Superior temporal gyrus (tissue), 1 donor: ENCODE results near the gene PAX8.
"Not testable (repeated sequence)": the region's sequence is repeated elsewhere in the genome, so short reads cannot be mapped to it uniquely, and the experiment has no call there.

Experiments
- DNase-seq: peaks from one replicate; pipeline ENCODE4 v3.0.0-alpha.2; 2016; ENCODE audit errors: extremely low spot score

Gene PAX8

DNA sequence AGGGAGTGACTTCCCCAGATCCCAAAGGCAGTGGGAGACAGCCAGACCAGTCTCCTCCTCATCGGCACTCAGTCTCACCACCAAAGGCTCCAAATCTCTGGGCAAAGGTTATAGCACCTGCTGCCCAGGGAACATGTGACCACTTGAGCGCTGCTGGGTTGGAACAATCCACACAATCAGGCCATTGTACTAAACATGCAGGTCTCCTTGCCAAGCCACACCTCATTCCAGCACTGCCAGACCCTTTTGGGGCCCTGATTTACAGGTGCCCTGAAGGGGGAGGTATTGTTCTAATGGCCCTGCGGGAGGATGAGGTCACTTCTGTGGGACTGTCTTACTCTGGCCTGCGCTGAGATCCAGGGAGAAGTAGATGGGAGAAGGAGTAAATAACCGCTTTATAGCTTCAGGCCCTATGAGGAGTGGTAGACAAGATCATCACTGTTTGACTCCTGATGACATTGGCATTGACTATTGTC, 10.0 kb upstream of the PAX8 start:
- DNase-seq = not testable (repeated sequence)

DNA sequence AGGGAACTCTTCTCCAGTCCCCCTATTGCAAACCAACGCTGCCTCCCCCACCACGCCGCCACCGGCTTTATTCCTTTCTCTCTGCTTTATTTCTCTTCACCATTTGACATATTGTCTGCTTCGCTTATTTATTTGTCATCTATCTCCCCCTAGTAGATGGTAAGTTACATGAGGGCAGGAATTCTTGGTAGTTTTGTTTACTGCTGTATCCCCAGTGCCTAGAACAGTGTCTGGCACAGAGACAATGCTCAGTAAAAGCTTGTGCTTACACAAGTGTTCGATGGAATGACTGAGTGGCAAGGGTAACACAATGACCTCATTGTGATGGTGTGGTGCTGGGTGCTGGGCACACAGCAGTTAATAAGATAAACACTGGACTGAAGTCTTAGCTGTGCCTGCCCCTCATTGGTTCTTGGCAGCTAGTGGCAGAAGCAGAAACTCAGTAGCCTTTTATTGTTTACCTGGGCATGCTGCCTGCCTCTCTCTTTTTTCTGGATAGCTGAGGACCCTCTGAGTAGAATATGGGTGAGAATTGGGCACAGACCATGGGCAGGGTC, 9.5 kb upstream of the PAX8 start:
- not testable (repeated sequence) for DNase-seq

DNA sequence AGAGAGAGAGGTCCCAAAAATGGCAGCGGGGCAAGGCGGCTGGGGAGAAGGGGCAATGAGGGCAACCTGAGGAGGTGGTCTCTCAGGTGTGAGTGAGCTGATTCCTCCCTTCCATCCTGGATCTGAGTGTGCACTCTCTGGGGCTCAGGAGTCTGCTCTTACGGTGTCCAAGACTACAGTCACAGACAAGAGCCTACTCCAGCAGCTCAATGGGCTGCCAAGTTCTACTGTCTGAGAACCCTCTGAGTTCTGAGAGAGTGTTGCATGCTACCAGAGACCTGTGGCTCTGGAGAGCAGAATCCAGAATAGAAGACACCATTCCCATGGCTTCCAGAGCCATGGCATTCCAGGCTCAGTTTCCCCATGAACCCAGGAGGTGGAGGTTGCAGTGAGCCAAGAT, 7.1 kb upstream of the PAX8 start:
- DNase-seq = no peak

DNA sequence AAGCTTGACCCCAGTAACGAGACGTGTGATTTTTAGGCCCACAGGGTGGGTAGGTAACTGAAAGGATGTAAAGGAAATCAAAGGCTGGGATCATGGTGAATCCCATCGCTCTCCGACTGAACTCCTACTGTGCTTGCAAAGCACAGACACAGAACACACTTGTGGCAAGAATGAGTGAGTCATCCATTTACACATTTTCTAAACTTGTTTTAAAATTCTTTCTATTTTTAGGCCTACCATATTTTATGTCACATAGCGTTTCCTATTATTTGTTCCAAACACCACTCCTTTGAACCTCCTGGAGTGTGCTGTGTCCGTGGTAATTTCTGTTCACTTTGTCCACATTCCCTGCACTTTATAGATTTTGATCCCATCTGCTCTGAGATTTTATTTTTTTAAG, 6.3 kb upstream of the PAX8 start:
- DNase-seq = not testable (repeated sequence)

DNA sequence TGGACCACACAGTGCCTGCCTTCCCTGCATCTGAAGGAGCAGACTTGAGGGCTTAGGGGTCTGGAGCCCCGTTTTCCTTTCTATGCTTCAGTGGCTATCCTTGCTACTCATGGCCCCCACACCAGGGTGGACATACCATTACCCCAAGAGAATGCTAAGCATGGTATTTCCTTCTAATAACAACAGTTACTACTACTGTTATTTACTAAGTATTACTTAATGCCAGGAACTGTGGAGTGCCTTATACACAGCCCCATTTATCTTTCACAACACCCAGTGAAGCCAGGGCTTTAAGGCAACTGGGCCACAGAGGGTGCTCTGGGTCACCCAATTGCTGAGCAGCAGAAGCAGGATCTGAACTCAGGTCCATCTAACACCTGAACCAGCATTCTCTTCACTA, 5.8 kb upstream of the PAX8 start:
- DNase-seq = no peak

DNA sequence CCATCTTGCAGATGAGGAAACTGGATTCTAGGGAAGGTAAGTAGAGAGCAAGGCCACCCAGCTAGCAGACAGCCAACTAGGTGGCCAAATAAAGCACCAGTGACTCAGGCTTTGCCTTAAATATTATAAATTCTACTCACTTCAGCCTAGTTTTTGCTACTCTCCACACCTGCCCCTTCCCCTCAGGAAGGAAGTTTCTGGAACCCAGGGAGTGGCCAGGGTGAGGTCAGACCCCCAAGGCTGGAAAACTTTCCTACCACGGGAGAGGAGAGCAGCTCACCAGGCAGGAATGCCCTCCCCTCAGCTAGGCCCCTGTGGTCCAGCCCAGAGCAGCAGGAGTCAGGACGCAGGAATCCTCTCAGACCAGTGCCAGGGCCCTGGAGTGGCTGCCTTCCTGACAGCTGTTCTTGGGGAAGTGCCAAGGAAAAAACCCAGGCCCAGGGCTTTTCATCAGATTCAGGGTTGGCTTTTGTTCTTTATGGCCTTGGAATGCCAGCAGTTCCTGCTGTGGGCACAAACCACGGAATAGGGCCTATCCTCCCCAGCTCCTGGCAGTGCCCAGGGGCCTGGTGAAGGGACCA, 5.1 kb upstream of the PAX8 start:
- no peak for DNase-seq

DNA sequence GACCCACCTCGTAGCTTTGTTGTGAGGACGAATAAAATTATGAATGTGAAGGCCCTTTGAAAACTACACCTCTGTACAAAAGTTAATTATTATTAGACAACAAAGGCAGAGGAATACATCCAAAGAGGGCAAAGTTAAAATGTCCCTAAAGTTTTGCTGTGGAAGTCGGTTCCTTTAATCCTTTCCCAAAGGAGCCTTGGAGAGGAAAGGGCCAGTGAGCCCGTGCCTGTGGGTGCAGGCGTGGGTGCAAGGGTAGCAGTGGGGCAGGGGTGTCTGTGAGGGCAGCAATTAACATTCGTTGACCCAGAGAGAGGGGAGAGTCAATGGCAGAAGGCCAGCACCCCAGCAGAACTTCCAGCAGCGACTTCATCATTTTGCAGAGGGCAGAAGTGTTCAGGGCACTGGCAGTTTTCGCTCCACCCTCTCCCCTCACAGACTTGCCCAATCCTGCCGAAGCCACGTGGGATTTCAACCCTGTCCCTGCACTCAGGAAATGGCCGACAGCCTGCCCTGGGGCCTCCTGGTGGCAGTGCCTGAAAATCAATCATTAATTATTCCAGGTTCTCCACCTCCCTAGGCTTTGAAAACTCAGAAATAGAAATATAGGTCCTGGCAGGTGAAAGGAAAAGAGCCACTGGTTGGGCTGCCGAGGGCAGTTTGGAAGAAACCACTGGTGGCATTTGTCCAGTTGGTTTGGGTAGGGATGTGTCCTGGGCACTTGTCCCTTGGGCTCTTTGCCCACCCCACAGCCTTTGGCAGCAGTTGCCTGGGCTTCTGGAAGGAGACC, 4.2 kb upstream of the PAX8 start:
- DNase-seq = peak; percentile 32

DNA sequence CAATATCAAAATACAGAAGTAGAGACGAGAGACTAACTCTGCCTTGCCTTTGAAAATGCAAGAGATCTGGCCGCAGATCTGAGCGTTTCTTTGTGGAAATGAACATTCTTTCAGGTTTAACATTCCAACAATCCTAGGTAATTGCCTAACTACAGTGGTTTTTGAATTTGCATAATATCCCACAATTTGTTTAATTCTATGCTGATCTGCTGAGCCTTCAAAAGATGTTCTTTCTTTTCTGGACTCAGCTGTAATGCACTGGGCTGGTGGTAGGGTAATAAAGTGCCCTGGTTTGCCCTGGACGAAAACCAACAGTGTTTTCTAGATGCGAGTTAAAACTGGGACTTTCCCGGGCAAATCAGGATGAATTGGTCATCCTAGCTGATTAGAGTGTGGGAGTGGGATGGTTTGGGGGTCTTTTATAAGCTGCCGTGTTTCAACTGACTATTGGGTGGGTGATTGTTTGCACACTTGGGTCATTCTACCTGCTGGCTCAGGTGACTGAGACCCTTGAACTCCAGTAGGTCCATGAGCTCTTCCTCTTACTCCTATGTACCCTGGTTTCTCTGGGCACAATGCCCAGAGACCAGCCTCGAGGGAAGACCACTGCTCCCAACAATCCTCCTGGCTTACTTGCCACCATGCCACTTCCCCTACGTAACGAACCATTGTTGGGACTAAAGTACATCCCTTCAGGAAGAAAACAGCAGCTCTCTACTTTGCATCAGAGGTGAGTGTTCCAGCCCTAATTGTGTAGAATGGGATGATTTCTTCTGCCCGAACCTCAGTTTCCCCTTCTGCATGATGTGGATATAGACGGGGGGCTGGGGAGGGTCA, 3.4 kb upstream of the PAX8 start:
- no peak for DNase-seq

DNA sequence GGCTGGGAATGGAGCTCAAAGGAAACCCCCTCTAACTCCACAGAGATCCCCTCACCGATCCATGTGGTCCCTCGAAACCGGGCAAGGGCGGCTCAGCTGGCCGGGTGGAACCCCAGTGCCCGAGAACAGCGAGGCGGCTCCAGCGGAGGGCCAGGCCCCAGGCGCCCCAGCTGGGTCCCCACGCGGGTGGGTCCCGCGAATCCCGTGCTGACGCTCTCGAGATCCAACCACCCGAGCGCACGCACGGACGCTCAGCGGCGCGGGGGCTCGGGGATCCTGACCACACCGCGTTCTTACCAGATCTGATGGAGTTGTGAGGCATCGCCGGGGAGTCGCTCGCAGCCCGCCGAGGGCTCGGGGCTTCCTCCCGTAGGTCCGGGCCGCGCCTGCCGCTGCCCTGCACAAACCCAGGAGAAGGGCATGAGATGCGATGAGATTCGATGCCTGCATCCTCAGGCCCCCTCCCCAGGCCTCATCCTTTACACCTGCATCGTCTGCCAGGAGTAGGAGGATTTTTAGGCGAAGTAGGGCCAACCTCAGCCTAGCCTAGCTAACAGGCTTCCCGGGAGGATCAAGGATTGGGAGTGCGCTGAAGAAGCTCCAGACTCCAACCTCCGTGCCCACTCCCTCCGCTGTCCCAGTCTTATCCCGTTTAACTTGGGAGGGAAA, 514 bp downstream of the PAX8 start:
- DNase-seq = no peak

DNA sequence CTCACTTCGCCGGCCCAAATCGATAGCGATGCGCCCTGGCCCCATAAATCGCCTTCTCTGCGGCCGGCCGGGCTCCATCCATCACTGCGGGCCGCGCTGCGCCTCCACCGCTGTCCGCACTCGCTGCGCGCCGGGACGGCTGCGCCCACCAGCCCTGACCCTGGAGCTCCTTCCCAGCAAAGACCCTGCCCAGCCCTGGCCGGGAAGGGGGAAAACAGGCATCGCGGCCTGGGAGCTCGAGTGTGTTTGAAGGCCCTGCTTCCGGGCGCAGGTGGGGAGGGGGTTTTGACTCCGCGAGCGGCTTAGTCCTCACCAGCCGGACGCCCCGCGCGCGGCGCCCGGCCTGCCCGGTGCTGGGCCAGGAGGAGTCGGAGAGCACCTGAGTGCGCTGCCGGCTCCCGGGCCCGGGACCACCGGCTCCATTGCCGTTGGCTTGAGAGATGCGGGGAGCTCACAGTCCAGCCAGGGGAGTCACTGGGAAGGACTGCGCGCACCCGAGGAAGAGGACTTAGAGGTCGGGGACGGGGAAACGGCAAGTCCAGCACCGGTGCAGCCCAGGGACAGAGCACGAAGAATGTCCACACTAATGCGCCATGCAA, 1.1 kb downstream of the PAX8 start:
- no peak for DNase-seq

DNA sequence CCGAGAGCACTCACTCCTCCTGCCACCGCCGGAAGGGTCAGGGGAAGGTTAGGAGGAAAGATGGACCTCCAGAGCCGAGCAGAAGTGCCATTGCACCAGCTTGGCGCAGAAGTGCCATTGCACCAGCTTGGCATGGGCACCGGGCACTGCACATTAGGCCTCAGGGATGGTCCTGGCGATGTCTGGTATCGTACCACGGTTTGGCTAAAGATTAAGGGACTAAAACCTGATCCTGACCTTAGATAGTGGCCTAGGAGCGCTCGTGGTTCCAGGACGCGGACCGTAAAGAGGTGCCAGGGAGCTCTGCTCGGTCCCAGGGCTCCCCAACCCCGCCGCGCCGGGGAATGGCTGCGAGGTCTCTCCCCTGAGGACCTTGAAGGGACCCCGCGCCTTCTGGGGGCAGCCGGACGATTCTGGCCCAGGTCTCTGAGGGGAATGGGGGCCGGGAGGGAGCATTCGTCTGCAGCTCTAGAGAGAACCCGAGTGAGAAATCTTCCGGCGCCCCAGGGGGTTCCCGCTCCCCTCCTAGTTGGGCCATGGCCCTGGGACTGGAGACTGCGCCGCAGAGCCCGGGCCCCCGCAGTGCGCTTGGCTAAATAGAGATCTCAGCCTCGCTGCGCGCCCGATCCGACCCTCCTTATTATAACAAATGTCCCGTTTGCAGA, 1.8 kb downstream of the PAX8 start:
- no peak for DNase-seq

DNA sequence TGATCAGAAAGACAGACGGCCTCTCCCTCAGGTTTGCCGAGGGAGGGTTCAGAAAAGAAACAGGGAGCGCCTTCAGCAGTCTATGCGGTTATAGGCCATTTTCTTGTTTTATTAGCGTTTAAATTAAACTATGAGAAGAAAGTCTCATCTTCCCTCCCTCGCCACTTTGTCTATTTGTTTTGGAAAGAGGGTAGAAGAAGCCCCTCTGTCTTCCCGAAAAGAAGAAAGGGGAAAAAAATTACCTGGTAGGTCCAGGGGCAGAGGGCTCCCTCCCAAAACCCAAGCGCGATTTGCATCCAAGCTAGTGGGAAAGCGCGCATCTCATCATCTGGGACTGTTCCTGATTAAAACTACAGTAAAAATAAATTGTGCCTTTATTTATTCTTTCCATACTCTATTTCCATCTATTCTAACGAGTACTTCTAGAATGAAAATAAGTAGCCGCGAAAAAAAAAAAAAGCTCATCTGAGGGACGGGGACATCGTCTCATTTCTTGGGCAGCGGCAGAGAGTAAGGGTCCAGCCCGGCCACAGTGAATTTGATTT, 2.4 kb downstream of the PAX8 start:
- no peak for DNase-seq

DNA sequence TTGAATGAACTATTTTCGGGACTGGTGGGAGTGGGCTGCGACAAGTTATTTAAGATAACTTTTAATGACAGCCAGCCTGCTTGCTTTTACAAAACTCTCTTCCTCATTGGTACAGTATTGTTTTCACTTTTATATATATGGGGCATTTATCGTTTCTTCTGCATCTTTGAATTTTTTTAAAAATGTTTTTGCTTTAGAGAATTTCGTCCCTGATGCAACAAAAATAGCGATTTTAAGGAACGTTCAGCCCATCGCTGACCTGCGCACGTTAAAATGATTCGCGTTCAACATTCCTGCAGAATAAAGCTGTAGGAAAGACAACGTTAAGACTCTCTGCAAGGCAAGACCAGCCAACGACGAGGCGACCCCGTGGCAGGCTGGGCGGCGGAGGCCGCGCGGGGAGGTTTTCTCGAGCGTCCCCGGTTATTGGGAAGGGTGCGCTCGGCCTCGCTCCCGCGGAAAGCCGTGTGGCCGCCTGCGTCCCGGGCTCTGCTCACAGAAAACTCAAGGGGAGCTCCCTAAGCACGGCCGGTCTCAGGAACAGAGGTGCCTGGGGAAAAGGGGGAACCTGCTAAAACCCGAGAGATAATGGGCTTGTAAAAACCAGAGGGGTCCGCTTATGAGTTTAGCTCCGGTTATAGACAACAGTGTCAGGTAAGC, 3.0 kb downstream of the PAX8 start:
- DNase-seq = no peak

DNA sequence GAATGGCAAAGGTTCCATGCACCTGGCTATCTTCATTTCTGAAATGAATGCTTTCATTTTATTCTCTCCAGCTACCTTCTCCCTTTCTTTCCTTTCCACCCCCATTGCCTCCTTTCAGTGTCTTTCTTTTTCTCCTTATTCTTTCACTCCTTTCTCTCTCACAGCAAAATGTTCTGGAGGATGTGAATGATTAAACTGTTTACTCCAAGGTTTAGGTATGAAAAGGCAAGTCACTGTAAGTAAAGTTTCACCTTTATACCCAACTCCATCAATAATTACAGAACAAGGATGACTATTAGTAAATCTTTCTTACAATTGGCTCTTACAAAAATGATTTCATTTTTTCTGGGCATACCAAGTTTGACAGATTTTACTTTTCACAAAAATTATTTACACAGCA, 4.3 kb downstream of the PAX8 start:
- no peak for DNase-seq

DNA sequence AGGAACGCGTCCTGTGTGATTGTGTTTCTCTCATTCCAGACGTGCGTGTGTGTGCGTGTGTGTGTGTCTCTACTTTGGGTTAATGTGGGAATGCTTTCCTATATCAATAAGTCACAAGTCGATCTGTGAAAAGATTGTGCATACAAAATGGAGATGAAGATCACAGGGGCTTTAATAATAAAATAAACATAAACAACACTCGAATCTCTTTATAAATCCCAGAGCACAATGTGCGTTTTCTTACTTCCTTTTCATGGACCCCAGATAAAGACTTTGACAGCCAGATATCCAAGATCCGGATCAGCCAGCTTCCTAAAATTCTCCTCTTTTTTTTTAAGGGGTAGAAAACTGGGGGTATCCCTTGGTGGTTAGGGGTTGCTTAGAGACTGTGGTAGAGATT, 4.7 kb downstream of the PAX8 start:
- DNase-seq = no peak

DNA sequence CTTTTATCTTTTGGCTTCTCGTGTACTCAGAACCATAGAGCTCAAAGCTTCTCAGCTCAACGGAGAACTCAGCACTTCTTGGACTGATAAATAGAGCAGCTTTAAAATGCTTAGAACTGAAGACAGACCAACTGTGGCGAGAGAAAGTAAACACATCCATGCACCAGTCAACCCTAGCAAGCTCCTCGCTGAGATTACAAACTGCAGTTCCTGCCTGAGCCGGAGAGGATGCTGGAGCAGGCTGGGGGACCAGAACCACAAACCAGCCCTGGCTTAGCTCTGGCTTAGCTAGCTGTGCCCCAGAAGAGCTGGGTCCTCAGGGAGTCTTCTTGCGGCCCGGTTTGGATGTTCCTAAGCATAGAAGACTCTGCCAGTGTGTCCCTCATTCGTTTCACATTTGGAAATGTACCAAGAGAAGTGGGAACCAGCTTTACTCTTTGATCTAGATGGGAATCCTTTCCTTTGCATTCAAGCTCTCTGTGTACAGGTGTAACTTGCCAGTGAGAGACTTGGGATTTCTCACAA, 5.6 kb downstream of the PAX8 start:
- no peak for DNase-seq

DNA sequence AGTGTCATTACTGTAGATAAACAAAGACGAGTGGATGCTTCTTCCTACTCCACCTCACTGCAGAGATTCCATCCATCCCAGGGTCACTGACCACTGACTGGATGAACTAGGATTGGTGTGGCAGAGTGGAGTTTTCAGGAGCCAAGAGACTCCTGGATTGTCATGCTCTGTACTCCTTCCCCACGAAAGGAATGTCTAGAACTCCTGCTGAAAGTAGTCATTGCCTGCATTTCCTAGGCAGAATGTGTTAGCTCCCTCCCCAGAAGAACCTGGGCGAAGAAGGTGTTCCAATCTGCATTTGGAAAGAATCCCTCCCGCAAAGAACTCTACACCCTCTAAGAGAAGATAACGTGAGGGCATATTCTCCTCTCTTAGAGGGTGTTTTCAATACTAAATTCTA, 6.2 kb downstream of the PAX8 start:
- no peak for DNase-seq

DNA sequence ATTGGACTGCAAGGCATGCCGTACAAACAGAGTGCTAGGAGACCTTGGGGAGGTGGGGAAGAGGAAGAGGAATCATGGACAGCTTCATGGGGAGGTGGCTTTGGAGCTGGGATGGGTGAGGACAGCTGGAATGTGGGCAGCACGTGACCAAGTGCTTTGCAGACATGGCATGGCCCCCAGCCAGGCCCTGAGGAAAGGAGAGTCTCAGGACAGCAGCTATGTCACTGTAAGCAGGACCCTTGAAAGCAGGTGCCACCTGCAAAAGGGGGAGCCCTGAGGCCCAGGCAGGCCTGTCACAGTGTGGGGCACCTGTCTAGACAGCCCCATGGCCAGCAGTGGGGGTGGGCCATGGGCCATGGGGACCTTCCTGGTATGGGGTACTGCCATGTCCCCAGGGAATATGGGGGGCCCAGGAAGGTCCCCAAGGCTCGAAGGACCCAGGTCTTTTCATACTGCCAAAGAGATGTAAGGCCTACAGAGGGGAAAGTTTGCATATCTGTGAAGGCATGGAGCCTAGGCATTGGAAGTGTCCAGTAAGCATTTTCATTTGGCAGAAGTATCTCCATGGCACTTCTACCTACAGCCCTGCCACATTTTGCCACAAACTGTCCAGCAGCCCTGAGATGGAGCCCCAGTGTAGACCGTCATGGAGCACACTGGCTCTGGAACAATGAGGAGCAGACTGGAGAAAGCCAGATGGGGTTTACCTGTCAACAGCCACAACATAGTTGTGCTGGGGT, 9.9 kb downstream of the PAX8 start:
- no peak for DNase-seq

DNA sequence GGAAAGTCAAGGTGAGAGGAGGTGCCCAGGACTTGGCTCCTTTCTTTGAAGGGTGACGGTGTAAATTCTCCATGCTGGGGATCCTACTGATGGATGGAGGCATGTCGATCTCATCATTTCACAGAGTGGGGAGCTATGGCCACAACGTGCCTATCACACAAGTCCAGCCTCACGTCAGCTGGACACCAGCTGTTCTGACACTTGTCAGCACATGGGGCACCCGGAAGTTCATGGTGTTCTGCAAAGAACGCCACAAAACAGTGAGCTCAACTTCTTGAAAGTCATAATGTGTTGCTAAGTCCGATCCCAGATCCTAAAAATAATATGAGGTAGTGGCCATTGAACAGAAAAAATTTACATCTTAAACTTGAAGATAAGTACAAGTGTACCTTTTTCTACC, 12.3 kb downstream of the PAX8 start:
- no peak for DNase-seq
